Right lobe of liver (tissue), 6 donors: ENCODE data around the gene PRPSAP2. TPM values are rescaled to one million over a fixed set of nuclear protein-coding genes. Genes with fewer than 3 reads are reported as not detected.
"Not testable (repeated sequence)": the region's sequence is repeated elsewhere in the genome, so short reads cannot be mapped to it uniquely, and the experiment has no call there.

Experiments used
- ATAC-seq, 4 donors: fragments of 200-7000 bp; cut with Tn5 transposase; one replicate each; pipeline ENCODE4 v1.9.1; 2020; ENCODE audit warnings: mild to moderate bottlenecking in 4 of 4, moderate library complexity in 4 of 4
- DNase-seq, 3 donors: peaks; one replicate each; pipeline ENCODE4 v3.0.0-alpha.2; 2020
- H3K27ac ChIP-seq, 3 donors: fragments of 200-600 bp; one replicate each; pipeline ENCODE4 v1.8.0; 2022
- H3K27me3 ChIP-seq, 2 donors: fragments of 200-600 bp; one replicate each; pipeline ENCODE4 v1.8.0; 2022
- H3K36me3 ChIP-seq, 4 donors: fragments of 200-600 bp; sonication (generic) in 1 of 4; one replicate each; pipeline versions ENCODE4 v1.5.1 to v1.8.0; 2017 to 2022; ENCODE audit warnings: control low read depth in 1 of 4
- H3K4me1 ChIP-seq, 4 donors: fragments of 200-600 bp; sonication (generic) in 1 of 4; one replicate each; pipeline versions ENCODE4 v1.5.1 to v1.8.0; 2017 to 2022; ENCODE audit warnings: control low read depth in 1 of 4
- H3K4me3 ChIP-seq, 3 donors: fragments of 200-600 bp; one replicate each; pipeline ENCODE4 v1.8.0; 2022
- H3K9me3 ChIP-seq, 4 donors: fragments of 200-600 bp; sonication (generic) in 1 of 4; one replicate each; pipeline versions ENCODE4 v1.5.1 to v1.8.0; 2017 to 2022; ENCODE audit warnings: control low read depth in 1 of 4
- POLR2A ChIP-seq: fragments of 450-650 bp; IDR thresholded peaks from one replicate; pipeline ENCODE4 v1.6.1; 2017; ENCODE audit warnings: antibody characterized with exemption, mild to moderate bottlenecking
- WGBS: methylation state at CpG from one replicate; pipeline ENCODE4 v1.1.6; 2018; ENCODE audit warnings: low coverage, low lambda C conversion rate; ENCODE audit not compliant: insufficient coverage; ENCODE audit errors: missing lambda C conversion rate; 5-methylcytosine and 5-hydroxymethylcytosine counted together
- intact Hi-C, 2 donors: fragments of 100-400 bp; cut with DNase I; formaldehyde crosslinking; loops; one replicate each; pipeline versions ENCODE4 v1.11.2 to v1.14.1; 2022
- total RNA-seq, 6 experiments: library from RNA; depleted of rRNA in 2 of 6; stranded (reverse); fragments of >200 nt in 2 of 6; fragmentation: NEBNext Ultra II Directional in 3 of 6; extraction: Animal tissue kit (Norgen Biotek cat#: 25700) in 3 of 6; gene quantifications; one replicate each; pipeline versions ENCODE4 v1.1.0 to v1.2.4, GENCODE V29; 2016 to 2023
- TF ChIP-seq, protein P1 (sequence below), 4 donors: fragments of 200-600 bp in 3 of 4; fragments of 450-650 bp in 1 of 4; IDR thresholded peaks; one replicate each; pipeline versions ENCODE4 v1.5.1 to v1.8.0; 2016 to 2022; ENCODE audit warnings: antibody characterized with exemption in 4 of 4, mild to moderate bottlenecking in 2 of 4
- donor health status: DM: no; HTN: yes; CAD: no.
- donor health status: DM: no; HTN: no; CAD: no.
- donor health status: DM: no; HTN: no; CAD: no.
- donor health status: DM: no; HTN: yes; CAD: no.
- donor health status: DM: no; HTN: yes; CAD: no.

Gene PRPSAP2
- total RNA-seq, 6 experiments from 2014 or later: 15.8 to 19.7 (median 16.6) TPM

DNA sequence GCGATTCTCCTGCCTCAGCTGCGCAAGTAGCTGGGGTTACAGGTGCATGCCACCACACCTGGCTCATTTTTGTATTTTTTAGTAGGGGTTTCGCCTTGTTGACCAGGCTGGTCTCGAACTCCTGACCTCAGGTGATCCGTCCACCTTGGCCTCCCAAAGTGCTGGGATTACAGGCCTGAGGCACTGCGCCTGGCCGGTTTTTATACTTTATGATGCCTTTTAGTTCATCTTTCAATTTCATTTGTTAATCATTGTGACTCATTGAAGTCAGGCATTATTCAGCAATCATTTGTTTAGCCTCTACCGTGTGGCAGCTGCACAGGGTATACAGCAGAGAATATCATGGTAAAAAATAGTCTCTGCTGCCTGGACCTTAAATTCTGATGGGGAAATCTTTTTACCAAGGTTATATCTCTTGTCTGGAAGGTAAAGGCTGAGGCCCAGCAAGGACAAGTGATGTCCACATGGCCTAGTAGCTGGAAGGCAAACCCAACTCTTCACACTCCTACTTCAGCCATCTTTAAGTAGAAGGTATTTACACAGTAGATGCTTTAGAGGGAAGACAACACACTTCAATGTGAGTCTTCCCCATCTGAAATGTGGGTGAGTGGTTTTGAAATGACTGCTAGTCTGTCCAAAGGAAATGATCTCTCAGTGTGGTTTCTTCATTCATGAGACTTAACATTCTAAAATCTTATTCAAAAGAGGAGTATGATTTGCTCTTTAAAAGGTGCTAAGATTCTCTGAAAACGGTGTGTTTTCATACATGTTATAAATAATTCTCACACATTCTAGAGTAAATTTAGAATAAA is 2.4 kb downstream of the PRPSAP2 start:
- H3K9me3 ChIP-seq: no peaks in the 10 kb centered on the region
- no peak for ATAC-seq
- no peaks in the 10 kb centered on the region for H3K27me3 ChIP-seq
- no peak for TF ChIP-seq POLR2A
- TF ChIP-seq, protein P1, sequence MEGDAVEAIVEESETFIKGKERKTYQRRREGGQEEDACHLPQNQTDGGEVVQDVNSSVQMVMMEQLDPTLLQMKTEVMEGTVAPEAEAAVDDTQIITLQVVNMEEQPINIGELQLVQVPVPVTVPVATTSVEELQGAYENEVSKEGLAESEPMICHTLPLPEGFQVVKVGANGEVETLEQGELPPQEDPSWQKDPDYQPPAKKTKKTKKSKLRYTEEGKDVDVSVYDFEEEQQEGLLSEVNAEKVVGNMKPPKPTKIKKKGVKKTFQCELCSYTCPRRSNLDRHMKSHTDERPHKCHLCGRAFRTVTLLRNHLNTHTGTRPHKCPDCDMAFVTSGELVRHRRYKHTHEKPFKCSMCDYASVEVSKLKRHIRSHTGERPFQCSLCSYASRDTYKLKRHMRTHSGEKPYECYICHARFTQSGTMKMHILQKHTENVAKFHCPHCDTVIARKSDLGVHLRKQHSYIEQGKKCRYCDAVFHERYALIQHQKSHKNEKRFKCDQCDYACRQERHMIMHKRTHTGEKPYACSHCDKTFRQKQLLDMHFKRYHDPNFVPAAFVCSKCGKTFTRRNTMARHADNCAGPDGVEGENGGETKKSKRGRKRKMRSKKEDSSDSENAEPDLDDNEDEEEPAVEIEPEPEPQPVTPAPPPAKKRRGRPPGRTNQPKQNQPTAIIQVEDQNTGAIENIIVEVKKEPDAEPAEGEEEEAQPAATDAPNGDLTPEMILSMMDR (IDR thresholded peaks at IDR 0.05): no peak
- peaks cover 0 to 24% (median 6%) of the 10 kb centered on the region in 4 donors for H3K4me1 ChIP-seq
- no peak overlapping the region for H3K4me3 ChIP-seq
- DNase-seq: no peak
- 87% methylated on average over 9 of the region's 9 CpGs for WGBS
- intact Hi-C loops: no loop called here
- no peak overlapping the region for H3K27ac ChIP-seq
- H3K36me3 ChIP-seq: no peaks in the 10 kb centered on the region

DNA sequence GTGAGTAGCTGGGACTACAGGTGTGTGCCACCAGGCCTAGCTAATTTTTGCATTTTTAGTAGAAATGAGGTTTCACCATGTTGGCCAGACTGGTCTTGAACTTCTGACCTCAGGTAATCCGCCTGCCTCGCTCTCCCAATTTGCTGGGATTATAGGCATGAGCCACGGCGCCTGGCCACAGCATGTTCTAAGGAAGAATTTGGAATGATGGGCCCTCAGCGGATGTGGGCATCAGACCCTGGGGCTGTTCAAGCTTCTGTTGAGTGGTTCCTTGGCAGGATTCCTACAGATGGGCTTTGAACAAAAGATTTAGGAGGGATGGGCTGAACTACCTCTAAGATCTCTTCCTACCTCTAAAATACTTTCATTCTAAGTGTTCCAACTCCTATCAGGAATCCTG is 4.1 kb downstream of the PRPSAP2 start:
- Histone ChIP-seq H3K27ac (no peak overlapping the region), H3K9me3 (no peaks in the 10 kb centered on the region), H3K4me1 (peaks cover 0 to 25% (median 6%) of the 10 kb centered on the region in 4 donors), H3K27me3 (no peaks in the 10 kb centered on the region), H3K36me3 (peaks cover 0 to 3% (median 0%) of the 10 kb centered on the region in 4 donors), H3K4me3 (no peak overlapping the region)
- TF ChIP-seq, protein P1 (IDR thresholded peaks at IDR 0.05): no peak
- TF ChIP-seq POLR2A: no peak
- ATAC-seq: no peak
- 100% methylated on average over 1 of the region's 5 CpGs for WGBS
- no peak for DNase-seq
- intact Hi-C loops: no loop called here

DNA sequence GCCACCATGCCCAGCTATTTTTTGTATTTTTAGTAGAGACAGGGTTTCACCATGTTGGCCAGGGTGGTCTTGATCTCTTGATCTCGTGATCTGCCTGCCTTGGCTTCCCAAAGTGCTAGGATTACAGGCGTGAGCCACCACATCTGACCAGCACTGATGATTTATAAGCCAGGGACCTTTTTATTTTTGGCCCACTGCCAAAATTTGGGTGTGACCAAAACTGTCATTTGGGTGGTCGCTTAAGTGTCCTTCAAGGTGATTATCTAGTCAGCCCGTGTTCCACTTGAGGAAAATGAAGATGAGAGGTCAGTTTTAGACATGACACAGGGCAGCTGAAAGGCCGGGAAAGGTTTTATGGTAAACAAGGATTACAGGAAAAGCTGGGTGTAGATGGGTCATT is 7.1 kb downstream of the PRPSAP2 start:
- ATAC-seq, H3K9me3 ChIP-seq, H3K36me3 ChIP-seq, DNase-seq, H3K27ac ChIP-seq, H3K27me3 ChIP-seq, intact Hi-C loops, H3K4me3 ChIP-seq: not testable (repeated sequence)
- 56% methylated on average over 4 of the region's 5 CpGs for WGBS
- H3K4me1 ChIP-seq: peaks cover 0 to 19% (median 8%) of the 10 kb centered on the region in 4 donors

DNA sequence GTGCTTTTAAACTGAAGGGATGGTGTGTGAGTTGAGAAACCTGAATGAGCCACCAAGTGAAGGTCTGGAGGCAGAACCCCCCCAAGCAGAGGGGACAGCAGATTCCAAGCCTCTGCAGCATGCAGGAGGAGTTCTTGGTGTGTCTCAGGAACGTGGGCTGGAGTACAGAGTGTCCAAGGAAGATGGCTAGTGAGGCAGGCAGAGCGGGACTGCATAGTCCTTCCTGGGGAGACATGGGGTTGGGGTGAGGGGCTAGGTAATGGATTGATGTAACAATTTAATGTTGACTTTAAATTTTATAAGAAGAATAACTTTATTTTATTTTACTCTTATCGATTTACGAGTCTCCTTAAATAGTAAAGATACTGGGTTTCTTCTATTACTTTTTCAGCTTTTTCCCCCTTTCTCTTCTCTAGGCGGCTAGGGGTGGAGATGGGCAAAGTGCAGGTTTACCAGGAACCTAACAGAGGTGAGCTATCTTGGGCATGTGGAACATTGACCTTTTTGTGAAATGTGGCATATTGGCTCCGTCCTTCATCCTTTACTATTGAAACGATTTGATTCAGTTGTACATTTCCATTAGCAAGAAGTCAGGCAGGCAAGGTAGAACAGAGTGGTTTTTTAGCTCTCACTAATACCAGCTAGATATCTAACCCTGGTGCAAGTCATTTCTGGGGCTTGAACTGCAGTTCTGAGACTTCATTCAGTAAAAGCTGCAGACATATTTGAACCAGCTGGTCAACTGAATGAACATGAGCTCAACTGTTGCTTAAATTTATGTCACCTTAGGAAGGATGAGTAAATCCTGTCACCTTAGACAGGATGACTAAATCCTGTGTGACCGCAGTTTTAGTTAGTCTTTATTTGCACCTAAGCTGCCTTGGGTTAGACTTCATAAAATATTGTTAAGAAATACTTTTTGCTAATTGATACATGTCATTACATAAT is 9.2 kb downstream of the PRPSAP2 start:
- Histone ChIP-seq H3K4me1 (peaks cover 0 to 19% (median 7%) of the 10 kb centered on the region in 4 donors), H3K27me3 (no peaks in the 10 kb centered on the region), H3K27ac (peak overlapping the region; percentile 71 to 75 (median 73)), H3K36me3 (peaks cover 0 to 24% (median 1%) of the 10 kb centered on the region in 4 donors), H3K4me3 (no peak overlapping the region), H3K9me3 (no peaks in the 10 kb centered on the region)
- peak; percentile 96 to 99 (median 98) for ATAC-seq
- 34% methylated on average over 8 of the region's 8 CpGs for WGBS
- peak in 1 of 3 donors; percentile 74 for DNase-seq
- TF ChIP-seq, protein P1 (IDR thresholded peaks at IDR 0.05): no peak
- TF ChIP-seq POLR2A: no peak
- intact Hi-C loops: no loop called here
